ENCODE results near the gene UBE2K. TPM values are rescaled to one million over a fixed set of nuclear protein-coding genes. Genes with fewer than 3 reads are reported as not detected.

The UBE2K gene
- total RNA-seq, 1 donor from 2014 or later: 21.4 TPM

- intact Hi-C loops (cut with DNase I): no loop called here
- no peaks in the 10 kb centered on the region for H3K27me3 ChIP-seq
- no peak overlapping the region for H3K4me3 ChIP-seq
- no peaks in the 10 kb centered on the region for H3K9me3 ChIP-seq
- peaks cover 3 to 29% of the 10 kb centered on the region in 2 donors for H3K36me3 ChIP-seq
- no peak for TF ChIP-seq POLR2A (IDR thresholded peaks at IDR 0.05)
- no peak for TF ChIP-seq POLR2AphosphoS5 (IDR thresholded peaks at IDR 0.05; ENCODE audit: insufficient read depth in 1 of 2, low read depth in 1 of 2)
- no peak for TF ChIP-seq CTCF (IDR thresholded peaks at IDR 0.05)
- H3K4me1 ChIP-seq: peaks cover 13% of the 10 kb centered on the region
- H3K27ac ChIP-seq: no peak overlapping the region
- no peak for DNase-seq (ENCODE audit: extremely low spot score in 2 of 2)
These were observed 127.8 kb downstream of the UBE2K start for GRCh38 chr4:39825741-39826231.

Small RNA genes lying within 50 kb of the gene (small RNA-seq; reads per million reads assigned to genes)
- not detected for gene RF00019
- gene RN7SL558P: not detected

Other genes with a start within 250 kb of the UBE2K start
- 2,100 TPM for gene RPL9, start 239.2 kb upstream of the UBE2K start, total RNA-seq
- 10.1 TPM for gene LIAS, start 239.1 kb upstream of the UBE2K start, total RNA-seq
- 43.5 TPM for gene UGDH, start 170.7 kb upstream of the UBE2K start, total RNA-seq
- gene SMIM14, start 59.3 kb upstream of the UBE2K start, total RNA-seq: 23.8 TPM

All from vagina (tissue), 2 donors.